ENCODE data around the gene MVB12B. TPM values are rescaled to one million over a fixed set of nuclear protein-coding genes. Genes with fewer than 3 reads are reported as not detected.

MVB12B gene
- total RNA-seq, 4 donors from 2014 or later: 15.7 to 27.3 (median 22.7) TPM

DNA sequence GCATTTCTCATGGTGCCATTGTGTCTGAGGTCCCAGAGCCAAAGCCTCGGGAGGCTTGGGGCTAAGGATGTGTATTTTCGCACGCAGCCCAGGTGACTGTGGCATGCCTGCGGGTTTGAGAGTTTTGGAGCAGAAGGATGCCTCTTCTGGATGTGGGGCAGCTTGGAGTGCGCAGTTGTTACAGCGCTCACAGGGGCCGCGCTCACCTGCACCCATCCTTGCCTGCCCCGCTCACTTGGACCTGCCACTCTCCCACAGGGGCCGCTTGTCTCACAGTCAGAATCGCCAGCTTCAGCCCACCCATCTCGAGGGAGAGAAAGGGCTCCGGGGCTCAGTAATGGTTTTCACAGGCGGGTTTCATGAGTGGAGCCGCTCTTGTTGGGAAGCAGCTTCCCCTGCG lies 132.9 kb downstream of the MVB12B start:
- Histone ChIP-seq H3K9me3 (no peaks in the 10 kb centered on the region), H3K36me3 (no peaks in the 10 kb centered on the region), H3K27ac (no peak overlapping the region), H3K27me3 (no peaks in the 10 kb centered on the region), H3K4me3 (no peak overlapping the region), H3K4me1 (no peaks in the 10 kb centered on the region)
- in situ Hi-C loops (cut with MboI; ENCODE audit: low pct_ligation_motif_present in 1 of 4, low pct_unique_long_range_greater_than_20kb in 1 of 4, low sequenced_read_pairs in 3 of 4) (no loop called here), intact Hi-C loops (cut with DNase I; ENCODE audit: low total_unique reads) (no loop called here)
- 99% methylated on average over 16 of the region's 16 CpGs; no CpG with 5 or more reads in 1 of the 2 donors for WGBS, 2 donors (ENCODE audit: low coverage in 1 of 2)
- no peak for DNase-seq
- TF ChIP-seq POLR2A (IDR thresholded peaks at IDR 0.05): no peak
- no peak for TF ChIP-seq EP300 (IDR thresholded peaks at IDR 0.05; ENCODE audit: low read depth)
- no peak for TF ChIP-seq POLR2AphosphoS5 (IDR thresholded peaks at IDR 0.05)
- TF ChIP-seq, protein P1, sequence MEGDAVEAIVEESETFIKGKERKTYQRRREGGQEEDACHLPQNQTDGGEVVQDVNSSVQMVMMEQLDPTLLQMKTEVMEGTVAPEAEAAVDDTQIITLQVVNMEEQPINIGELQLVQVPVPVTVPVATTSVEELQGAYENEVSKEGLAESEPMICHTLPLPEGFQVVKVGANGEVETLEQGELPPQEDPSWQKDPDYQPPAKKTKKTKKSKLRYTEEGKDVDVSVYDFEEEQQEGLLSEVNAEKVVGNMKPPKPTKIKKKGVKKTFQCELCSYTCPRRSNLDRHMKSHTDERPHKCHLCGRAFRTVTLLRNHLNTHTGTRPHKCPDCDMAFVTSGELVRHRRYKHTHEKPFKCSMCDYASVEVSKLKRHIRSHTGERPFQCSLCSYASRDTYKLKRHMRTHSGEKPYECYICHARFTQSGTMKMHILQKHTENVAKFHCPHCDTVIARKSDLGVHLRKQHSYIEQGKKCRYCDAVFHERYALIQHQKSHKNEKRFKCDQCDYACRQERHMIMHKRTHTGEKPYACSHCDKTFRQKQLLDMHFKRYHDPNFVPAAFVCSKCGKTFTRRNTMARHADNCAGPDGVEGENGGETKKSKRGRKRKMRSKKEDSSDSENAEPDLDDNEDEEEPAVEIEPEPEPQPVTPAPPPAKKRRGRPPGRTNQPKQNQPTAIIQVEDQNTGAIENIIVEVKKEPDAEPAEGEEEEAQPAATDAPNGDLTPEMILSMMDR (IDR thresholded peaks at IDR 0.05): no peak

- no peaks in the 10 kb centered on the region for H3K4me1 ChIP-seq
- H3K27ac ChIP-seq: no peak overlapping the region
- DNase-seq: no peak
- H3K36me3 ChIP-seq: no peaks in the 10 kb centered on the region
- WGBS, 2 donors (ENCODE audit: low coverage in 1 of 2): 82 to 100% methylated on average over 4 to 14 of the region's 14 CpGs
- TF ChIP-seq POLR2A (IDR thresholded peaks at IDR 0.05) (no peak), EP300 (IDR thresholded peaks at IDR 0.05; ENCODE audit: low read depth) (no peak), POLR2AphosphoS5 (IDR thresholded peaks at IDR 0.05) (no peak)
- TF ChIP-seq, protein P1 (IDR thresholded peaks at IDR 0.05): no peak
- H3K27me3 ChIP-seq: no peaks in the 10 kb centered on the region
- intact Hi-C loops (cut with DNase I; ENCODE audit: low total_unique reads): no loop called here
- in situ Hi-C loops (cut with MboI; ENCODE audit: low pct_ligation_motif_present in 1 of 4, low pct_unique_long_range_greater_than_20kb in 1 of 4, low sequenced_read_pairs in 3 of 4): no loop called here
- no peak overlapping the region for H3K4me3 ChIP-seq
- no peaks in the 10 kb centered on the region for H3K9me3 ChIP-seq
These were observed 133.6 kb downstream of the MVB12B start for GRCh38 chr9:126459965-126460843.

- Histone ChIP-seq H3K36me3 (no peaks in the 10 kb centered on the region), H3K27ac (no peak overlapping the region), H3K9me3 (no peaks in the 10 kb centered on the region), H3K4me1 (no peaks in the 10 kb centered on the region), H3K4me3 (no peak overlapping the region), H3K27me3 (no peaks in the 10 kb centered on the region)
- intact Hi-C loops (cut with DNase I; ENCODE audit: low total_unique reads): no loop called here
- WGBS, 2 donors (ENCODE audit: low coverage in 1 of 2): 97 to 100% methylated on average over 4 to 8 of the region's 8 CpGs
- in situ Hi-C loops (cut with MboI; ENCODE audit: low pct_ligation_motif_present in 1 of 4, low pct_unique_long_range_greater_than_20kb in 1 of 4, low sequenced_read_pairs in 3 of 4): no loop called here
- no peak for DNase-seq
- TF ChIP-seq EP300 (IDR thresholded peaks at IDR 0.05; ENCODE audit: low read depth) (no peak), POLR2A (IDR thresholded peaks at IDR 0.05) (no peak), POLR2AphosphoS5 (IDR thresholded peaks at IDR 0.05) (no peak)
- TF ChIP-seq, protein P1 (IDR thresholded peaks at IDR 0.05): no peak
These were observed 134.4 kb downstream of the MVB12B start for GRCh38 chr9:126461029-126461428.

DNA sequence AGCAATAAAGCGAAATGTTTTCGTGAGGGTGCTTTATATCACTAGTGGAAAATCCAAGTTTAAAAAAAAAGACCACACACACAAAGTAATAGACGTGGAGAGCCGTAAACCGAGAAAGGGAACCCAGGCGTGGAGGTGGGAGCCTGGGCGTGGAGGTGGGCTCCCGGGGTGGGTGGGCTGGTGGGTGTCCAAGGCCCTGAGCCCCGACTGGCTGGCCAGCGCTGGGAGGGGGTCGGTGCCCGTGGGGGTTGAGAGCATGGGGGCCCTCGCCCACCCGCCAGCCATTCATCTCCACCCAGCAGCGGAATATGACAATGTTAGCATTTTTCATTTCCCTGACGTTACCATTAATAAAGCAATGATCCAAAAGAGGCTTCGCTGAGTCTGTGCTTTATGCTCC lies 135.0 kb downstream of the MVB12B start:
- no peaks in the 10 kb centered on the region for H3K27me3 ChIP-seq
- no peaks in the 10 kb centered on the region for H3K36me3 ChIP-seq
- 92 to 100% methylated on average over 2 to 17 of the region's 17 CpGs for WGBS, 2 donors (ENCODE audit: low coverage in 1 of 2)
- DNase-seq: no peak
- H3K27ac ChIP-seq: no peak overlapping the region
- intact Hi-C loops (cut with DNase I; ENCODE audit: low total_unique reads) (no loop called here), in situ Hi-C loops (cut with MboI; ENCODE audit: low pct_ligation_motif_present in 1 of 4, low pct_unique_long_range_greater_than_20kb in 1 of 4, low sequenced_read_pairs in 3 of 4) (no loop called here)
- H3K9me3 ChIP-seq: no peaks in the 10 kb centered on the region
- H3K4me3 ChIP-seq: no peak overlapping the region
- no peak for TF ChIP-seq EP300 (IDR thresholded peaks at IDR 0.05; ENCODE audit: low read depth)
- TF ChIP-seq POLR2A (IDR thresholded peaks at IDR 0.05): no peak
- TF ChIP-seq, protein P1 (IDR thresholded peaks at IDR 0.05): no peak
- TF ChIP-seq POLR2AphosphoS5 (IDR thresholded peaks at IDR 0.05): no peak
- H3K4me1 ChIP-seq: no peaks in the 10 kb centered on the region
